Measurements from ENCODE around the gene CNIH4.
"Not testable (repeated sequence)": the region's sequence is repeated elsewhere in the genome, so short reads cannot be mapped to it uniquely, and the experiment has no call there.

Gene CNIH4

DNA sequence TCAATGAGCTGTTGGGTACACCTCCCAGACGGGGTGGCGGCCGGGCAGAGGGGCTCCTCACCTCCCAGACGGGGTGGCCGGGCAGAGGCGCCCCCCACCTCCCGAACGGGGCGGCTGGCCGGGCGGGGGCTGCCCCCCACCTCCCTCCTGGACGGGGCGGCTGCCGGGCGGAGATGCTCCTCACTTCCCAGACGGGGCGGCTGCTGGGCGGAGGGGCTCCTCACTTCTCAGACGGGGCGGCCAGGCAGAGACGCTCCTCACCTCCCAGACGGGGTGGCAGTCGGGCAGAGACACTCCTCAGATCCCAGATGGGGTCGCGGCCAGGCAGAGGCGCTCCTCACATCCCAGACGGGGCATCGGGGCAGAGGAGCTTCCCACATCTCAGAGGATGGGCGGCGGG, 7.0 kb upstream of the CNIH4 start:
- not testable (repeated sequence) for DNase-seq

DNA sequence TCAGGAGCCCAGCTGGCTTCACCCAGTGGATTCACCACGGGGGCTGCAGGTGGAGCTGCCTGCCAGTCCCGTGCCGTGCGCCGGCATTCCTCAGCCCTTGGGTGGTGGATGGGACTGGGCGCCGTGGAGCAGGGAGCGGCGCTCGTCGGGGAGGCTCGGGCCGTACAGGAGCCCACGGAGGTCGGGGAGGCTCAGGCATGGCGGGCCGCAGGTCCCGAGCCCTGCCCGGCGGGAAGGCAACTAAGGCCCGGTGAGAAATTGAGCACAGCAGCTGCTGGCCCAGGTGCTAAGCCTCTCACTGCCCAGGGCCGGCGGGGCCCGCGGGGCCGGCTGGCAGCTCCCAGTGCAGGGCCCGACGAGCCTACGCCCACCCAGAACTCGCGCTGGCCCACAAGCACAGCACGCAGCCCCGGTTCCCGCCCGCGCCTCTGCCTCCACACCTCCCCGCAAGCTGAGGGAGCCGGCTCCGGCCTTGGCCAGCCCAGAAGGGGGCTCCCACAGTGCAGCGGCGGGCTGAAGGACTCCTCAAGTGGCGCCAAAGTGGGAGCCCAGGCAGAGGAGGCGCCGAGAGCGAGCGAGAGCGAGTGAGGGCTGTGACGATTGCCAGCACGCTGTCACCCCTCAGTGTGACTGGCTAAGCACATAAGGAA, 4.1 kb upstream of the CNIH4 start:
- not testable (repeated sequence) for DNase-seq

DNA sequence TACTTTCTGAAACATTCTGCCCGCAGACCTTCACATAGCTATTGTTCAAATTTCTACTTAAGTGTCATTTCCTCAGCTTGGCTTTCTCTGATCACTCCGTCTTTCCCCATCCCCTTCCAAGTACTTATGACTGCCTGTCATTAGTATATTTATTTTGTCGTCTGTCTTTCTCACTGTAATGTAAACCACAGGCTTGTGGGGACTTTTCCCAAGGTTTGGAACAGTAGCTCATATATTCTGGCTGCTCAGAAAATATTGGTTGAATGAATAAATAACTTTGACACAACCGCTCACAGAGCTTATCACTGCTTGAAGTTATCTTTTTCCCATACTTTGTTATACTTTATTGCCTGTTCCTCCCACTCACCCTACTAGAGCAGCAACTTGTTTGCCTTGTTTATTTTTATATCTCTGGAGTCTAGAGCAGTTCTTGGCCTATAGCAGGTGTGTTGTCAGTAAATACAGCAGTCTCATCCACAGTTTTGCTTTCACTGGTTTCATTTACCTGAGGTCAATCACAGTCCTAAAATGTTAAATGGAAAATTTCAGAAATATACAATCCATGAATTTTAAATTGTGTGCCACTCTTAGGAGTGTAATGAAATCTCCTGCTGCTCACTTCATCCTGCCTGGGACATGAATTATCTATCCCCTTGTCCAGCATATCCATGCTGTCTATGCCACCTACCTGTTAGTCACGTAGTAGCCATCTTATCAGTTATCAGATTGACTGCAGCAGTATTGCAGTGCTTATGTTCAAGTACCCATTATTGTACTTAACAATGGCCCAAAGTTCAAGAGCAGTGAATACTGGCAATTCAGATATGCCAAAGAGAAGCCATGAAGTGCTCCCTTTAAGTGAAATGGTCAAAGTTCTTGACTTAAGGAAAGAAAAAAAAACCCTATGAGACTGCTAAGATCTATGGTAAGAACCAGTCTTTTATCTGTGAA, 2.4 kb upstream of the CNIH4 start:
- DNase-seq, result no peak

DNA sequence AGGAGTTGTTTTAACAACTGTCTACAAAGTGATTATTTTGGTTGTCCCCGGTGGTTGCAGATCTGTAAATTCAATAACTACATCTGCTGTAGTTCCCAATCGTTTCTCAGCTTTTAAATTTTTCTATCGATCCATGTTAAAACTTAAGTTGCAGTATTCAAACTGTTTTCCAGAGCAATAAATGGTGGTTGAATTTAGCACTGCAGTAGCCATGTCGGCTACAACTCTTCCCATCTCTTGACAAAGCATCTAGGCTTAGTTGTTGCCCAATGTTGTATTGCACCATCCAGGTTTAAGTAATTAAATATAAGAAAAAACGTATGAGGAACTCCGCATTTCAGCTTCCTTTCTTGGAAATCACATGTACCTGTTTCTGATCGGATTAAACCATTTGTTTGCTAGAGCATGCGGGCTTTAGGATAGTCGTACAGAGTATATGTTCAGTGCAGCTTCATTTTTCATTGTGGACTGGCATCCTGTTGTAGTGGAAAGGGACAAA, 996 bp downstream of the CNIH4 start:
- DNase-seq, result no peak

DNA sequence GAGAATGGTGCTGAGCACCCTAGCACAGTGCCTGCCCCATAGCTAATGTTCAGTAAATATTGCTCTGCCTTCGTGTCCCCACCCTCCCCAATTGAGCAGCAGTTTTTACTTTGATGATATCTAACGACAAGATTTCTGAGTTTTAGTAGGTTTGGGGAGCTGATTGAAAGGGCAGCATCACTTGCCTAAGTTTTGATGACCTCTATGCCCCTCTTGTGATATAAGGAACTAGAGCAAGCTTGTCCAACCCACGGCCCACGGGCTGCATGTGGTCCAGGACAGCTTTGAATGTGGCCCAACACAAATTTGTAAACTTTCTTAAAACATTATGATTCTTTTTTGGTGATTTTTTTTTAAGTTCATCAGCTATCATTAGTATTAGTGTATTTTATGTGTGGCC, 1.6 kb downstream of the CNIH4 start:
- no peak for DNase-seq

DNA sequence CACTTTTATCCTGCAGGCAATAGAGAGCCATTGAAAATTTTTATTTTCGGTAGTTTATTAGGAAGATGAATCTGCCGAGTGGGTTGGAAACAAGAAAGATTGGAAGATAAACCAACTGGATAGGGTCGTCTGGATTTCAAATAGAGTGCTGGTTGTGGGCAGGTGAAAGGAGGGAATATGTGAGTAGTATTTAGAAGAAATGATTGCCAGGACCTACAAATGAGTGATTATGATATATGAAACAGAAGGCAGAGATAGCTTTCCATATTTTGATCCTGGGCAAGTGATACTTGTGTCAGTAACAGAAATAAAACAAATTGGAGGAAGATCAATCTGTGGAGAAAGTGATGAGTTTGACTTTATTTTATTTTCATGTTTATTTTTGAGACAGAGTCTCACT, 2.5 kb downstream of the CNIH4 start:
- no peak for DNase-seq

DNA sequence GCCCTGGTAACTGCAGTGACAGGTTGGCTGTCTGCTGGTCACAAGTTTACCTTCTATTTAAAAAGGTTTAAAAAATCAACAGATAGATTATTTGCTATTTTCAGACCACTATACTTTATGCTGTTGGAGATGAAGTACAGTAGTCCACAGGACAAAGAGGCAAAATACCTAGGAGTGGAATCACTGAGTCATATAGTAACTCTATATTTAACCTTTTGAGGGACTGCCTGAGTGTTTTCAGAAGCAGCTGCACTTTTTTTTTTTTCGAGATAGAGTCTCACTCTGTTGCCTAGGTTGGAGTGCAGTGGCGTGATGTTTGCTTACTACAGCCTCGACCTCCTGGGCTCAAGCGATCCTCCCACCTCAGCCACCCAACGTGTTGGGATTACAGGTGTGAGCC, 11.7 kb downstream of the CNIH4 start:
- DNase-seq, result no peak

DNA sequence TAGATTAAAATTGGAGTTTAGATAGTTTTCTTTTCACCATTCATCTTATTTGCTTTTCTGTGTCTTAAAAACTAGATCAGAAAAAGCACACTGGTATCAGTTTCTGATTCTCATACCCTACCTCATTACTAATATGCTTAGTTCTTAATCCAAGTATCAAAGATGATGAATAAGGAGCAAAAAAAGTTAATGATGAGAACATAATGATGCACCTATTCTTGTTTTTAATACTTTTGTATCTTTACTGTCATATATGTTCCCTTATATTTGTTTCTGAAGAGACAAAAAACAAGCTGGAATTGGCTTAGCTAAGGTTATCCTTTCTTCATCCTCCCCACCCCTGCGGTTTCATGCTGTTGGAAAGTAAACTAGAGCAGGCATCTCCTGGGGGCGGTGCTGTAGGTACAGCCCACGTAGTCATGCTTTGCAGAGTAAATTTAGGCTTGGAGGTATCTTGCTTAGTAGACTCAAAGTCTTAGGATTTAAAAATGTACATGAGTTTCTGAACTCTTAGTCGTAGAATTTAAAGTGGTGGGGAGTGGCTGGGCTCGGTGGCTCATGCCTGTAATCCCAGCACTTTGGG, 16.4 kb downstream of the CNIH4 start:
- no peak for DNase-seq

DNA sequence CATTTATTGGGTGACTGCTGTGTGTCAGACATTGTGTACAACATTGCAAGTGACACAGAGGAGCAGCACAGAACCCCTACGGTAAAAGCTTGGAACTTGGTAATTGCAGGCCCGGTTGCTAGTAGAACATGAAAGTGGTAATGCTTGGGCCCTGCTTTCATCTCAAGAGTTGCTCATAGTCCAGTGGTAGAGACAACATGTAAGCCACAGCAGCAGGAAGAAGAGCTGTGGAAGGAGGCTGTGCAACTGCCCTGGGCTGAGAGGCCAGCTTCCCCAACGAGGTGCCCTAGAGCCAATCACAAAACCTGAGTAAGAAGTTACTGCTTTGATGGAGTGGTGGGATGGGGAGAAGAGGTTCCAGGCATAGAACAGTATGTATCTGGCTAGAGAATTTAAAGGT, 18.4 kb downstream of the CNIH4 start:
- DNase-seq, result no peak

DNA sequence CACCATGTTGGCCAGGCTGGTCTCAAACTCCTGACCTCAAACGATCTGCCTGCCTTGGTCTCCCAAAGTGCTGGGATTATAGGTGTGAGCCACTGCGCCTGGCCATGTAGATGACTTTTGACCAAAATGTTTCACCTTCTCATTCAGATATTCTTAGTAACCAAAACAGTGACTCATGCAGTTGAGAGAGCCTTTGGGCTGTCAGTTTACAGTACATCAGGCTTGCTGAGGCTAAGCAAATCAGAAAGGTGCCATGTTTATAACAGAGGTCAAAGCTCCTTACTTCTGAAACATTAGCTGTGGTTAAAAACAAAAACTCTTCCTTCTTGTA, 21.0 kb downstream of the CNIH4 start:
- no peak for DNase-seq

DNA sequence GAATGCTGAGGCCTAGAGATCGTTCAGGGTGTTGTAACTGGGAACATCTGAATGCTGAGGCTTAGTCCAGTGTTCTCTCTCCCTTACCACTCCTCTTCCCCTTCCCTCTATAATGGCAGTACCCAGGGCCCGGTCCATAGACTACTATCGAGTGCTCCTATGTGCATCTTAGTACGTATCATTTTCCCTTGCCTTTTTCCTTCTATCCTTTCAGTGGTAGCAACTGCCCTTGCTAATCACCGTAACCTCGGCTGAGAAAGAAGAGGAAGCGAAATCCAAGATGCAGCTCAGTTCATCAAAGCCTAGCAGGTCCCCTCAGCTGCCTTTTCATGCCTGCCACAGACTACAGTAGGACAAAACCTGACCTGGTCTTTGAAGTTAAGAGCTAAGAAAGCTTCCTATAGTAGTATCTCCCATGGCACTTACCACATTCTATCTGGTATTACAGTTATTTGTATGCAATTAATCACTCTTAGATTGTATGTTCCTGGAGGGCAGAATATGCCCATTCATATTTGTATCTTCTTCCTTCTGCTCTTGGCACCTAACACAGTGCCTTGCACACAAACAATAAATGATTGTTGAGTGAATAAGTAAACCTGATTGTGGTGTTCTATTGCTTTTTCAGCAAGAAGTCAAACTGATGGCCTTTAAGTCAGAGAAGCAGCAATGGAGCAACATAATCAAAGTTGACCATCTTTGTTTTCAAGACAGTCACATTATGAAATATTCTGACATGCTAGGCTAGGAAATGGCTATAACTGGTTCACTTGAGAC, 22.4 kb downstream of the CNIH4 start:
- no peak for DNase-seq

DNA sequence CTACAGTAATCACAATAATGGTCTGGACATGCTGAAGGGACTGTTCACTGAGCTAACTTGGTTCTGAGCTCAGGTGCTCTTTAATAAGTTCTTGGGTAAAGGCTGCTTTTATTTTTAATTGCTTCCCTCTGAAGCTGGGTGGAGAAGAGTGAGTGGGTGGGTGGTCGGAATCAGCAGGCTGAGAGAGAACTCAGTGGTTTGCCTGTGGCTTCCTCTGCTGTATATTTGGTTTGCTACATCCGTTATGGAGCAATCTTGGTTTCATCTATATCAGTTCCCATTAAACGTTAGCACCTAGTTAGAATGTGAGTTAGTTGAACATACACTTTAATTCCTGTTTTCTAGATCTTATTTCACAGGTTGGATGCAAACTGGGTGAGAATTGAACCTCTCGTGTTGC, 23.3 kb downstream of the CNIH4 start:
- no peak for DNase-seq

DNA sequence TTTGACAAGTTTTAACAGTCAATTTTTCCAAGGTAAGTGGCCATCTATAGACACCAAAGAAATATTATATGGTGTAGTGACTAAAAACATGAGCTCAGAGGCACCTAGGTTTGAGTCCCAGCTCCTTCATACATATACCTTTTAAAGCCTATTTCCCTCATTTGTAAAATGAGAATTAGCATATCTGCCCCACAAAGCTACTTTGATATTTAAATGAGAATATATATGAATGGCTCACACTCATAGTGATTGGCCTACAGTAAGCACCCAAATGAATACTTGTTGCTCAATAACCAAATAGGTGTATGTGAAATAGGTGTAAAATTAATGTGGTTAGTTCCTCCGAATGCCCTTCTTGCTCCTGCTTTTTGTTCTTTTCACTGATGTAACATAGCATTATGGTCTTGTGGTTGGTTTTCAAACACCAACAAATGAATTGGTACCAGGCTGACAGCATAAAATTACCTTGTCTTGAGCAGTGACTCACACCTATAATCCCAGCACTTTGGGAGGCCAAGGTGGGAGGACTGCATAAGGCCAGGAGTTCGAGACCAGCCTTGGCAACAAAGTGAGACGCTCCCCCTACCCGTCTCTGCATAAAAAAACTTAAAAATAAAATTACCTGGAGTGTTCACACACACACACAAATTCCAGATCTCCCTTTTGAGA, 25.3 kb downstream of the CNIH4 start:
- no peak for DNase-seq

DNA sequence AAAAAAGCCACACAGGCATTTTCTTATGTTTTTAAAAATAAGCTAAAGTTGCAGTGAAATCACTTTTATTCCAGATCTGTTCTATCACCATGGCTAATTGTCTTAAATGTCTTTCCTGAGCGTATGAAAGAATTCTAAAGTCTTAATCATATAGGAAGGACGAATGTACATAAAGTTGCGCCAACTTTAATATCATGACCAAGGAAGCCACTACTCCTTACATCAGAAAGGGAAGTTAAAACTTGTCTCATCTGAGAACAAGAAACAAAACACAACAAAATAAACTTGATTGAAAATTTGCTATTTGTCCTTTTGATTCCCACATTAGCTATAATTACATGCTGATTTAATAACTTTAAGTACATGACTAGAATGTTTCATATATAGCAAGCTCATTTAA, 26.5 kb downstream of the CNIH4 start:
- DNase-seq, result no peak

DNA sequence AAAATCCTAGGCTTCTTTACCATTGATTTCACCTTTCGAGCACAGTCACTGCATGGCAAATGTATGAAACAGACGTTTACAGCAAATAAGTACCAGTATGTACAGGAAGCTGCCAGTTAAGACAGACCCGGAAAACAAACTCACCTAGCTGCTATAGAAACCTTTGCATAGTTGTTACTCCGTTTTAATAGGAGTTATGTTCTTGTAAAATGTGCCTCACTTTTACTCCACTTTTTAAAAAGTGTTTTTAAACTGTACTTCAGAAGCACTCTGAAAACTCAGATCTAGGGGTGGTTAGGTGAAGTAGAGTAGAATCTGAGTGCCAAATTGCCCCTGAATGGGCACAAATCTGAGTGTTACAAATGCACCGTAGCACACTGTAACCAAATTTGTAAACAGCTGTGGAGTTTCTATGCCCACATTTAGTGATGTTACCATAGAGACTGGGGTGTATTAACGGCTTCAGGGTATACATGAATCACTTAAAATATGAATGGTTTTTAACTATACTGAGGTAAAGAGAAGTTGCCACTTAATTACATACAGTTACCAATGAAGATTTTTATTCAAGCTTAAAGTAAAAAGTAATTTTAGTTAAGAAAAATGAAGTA, 30.7 kb downstream of the CNIH4 start:
- DNase-seq, result no peak

DNA sequence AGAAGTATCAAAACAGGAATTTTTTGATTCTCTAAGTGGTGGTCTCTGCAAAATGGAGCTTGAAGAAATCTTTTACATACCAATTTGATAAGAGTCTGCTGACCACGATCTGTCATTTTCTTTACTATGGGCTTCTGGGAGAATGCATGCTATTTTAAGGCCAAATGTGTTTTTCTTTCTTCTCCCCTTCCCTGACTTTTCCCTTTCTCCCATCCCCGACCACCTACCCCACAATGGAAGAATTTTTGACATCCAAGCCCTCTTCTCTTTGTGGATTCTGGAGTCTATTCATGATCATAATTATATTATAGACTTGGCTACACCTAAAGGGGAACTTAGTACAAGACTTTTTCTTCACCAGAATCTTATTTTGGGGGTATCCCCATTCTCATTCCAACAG, 31.3 kb downstream of the CNIH4 start:
- DNase-seq, result no peak

DNA sequence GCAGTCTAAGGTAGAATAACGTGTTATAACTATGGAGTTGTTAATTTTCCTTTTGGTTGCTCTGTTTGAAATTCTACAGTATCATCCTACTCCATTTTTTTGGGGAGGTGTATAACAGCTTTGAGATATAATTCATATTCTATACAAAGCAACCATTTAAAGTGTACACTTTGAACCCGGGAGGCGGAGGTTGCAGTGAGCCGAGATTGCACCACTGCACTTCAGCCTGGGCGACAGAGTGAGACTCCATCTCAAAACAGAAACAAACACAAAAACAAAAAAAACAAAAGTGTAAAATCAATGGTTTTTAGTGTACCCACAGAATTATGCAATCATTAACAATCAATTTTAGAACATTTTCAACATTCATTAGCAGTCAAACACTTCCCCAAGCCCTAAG, 33.8 kb downstream of the CNIH4 start:
- DNase-seq, result no peak

DNA sequence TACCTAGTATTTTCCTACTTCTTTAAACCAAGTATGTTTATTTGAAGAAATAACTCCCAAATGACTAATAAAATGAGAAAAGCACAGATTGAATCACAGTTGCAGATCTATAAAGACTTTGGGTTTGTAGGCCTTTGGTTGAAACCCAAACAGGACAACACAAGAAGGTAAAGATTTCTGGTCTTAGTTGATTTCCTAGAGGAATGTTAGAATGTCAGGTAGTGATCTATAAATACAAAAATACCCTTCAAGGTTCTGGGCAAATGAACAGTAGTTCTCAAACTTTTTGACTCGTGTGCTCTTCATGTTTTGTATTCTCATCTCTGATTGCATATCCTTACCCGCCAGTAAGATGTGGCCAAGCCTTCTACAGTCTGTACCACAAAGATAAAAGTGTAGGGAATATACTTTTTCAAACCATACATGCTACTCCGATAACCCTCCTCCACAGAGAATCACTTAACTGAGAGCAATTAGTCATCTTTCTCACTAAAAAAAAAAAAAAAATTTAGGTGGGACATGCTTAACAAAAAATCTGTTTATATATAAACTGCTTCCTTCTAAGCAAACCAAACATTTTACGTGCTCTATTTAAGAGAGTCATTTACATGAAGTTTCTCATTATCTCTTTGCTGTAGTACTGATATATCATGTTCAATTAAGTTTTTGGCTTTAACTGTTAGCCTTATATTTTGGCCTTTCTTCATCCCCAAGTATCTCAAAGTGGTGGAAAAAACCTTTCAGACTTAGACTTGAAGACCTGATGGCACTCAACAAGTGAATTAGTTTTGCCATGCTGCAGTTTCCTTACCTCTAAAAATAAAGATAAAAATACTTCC, 36.0 kb downstream of the CNIH4 start:
- DNase-seq, result no peak

DNA sequence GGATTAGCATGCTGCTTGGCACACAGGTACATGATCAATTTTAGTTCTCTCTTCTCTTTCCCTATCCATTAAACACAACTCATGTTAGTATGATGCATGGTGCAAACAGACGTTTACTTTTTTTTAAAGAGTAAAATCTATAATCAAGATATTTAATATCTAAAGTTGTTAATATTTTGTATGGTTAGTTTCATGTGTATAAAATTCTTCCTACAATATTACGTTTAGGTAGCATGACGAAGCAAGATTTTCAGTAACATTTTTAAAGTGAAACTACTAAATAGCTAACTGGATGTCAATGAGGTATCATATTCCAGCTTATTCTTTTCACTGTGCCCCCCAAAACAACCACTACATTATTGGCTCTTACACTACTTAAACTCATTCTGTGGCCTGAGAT, 36.6 kb downstream of the CNIH4 start:
- DNase-seq, result no peak

DNA sequence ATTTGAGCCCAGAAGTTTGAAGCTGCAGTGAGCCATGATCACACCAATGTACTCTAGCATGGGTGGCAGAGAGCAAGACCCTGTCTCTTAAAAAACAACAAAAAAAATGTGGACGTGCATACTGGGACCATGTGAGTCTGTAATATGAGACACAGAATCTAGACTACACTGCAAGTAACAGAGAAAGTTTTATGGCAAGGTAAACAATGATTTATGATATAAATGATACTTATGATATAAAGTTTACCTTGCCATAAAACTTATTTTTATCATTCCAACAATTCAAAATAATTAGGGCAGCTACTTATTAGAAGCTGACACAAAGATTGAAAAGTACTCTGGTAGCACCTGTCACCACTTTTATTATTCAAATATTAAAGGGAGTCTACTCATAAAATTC, 43.2 kb downstream of the CNIH4 start:
- no peak for DNase-seq

DNA sequence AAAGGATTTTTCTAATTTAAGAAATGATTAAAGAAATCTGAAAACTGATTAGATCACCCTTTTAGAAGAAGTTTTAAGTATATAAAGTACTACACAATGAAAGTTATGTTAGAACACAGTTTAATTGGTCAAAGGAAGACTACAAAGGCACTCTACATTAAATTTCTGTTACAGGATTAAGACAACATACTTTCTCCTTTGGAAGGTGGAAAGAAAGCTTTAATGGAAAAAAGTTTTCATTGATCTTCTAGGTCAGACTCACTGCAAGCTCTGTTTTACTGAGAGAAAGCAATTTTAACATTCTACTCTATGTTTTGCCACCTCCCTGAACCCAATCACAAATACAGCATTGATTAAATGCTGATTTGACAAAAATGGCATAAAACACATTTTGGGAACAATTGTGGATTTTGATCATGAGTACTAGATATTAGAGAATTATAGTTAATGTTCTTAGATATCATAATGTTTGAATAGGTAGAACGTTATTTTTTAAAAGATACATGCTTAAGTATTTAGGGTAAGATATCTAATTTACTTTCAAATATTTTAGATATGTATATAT, 45.9 kb downstream of the CNIH4 start:
- no peak for DNase-seq
